Kidney epithelial cell (primary cell): ENCODE results near the gene TCTN1. TPM values are rescaled to one million over a fixed set of nuclear protein-coding genes. Genes with fewer than 3 reads are reported as not detected.
A peak's percentile ranks its signal among the peaks of the same experiment; 100 is the strongest.

Source experiments
- DNase-seq: peaks from one replicate; pipeline ENCODE4 v3.0.0-alpha.2; 2010; ENCODE audit warnings: low read depth
- H3K27me3 ChIP-seq: 2 replicates; pipeline ENCODE4 v1.6.0; 2011; ENCODE audit warnings: low read length; ENCODE audit not compliant: control insufficient read depth, insufficient read depth
- H3K36me3 ChIP-seq: 2 replicates; pipeline ENCODE4 v1.5.1; 2011; ENCODE audit warnings: low read length; ENCODE audit not compliant: control insufficient read depth, insufficient read depth
- H3K4me3 ChIP-seq: 2 replicates; pipeline ENCODE4 v1.5.1; 2011; ENCODE audit warnings: low read depth, mild to moderate bottlenecking, control low read depth, low read length
- total RNA-seq: library from RNA; depleted of rRNA; stranded (reverse); fragments of >200 nt; gene quantifications from 2 replicates; pipeline ENCODE4 v1.2.3, GENCODE V29; 2015
- TF ChIP-seq, protein P1 (sequence below): IDR thresholded peaks from 2 replicates; pipeline ENCODE4 v1.5.1; 2011; ENCODE audit warnings: mild to moderate bottlenecking, moderate library complexity, low read length, control low read depth, inconsistent platforms; ENCODE audit not compliant: insufficient read depth, poor library complexity, severe bottlenecking

The TCTN1 gene
- total RNA-seq, 1 donor from 2014 or later: 16.5 TPM

DNA sequence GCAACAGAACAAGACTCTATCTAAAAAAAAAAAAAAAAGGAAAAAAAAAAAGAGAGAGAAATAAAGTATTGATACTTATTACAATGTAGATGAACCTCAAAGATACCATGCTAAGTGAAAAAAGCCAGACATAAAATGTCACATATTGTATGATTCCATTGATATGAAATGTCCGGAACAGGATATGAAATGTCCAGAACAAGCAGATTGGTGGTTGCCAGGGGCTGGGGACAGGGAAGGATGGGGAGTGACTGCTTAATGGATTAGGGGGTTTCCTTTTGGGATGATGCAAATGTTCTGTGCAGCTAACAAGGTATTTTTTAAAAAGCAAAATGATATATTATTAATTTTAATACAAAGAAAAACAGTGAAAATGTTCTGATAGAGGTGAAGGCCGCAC lies 70.0 kb downstream of the TCTN1 start:
- no peaks in the 10 kb centered on the region for H3K36me3 ChIP-seq
- no peak for DNase-seq
- H3K4me3 ChIP-seq: no peak overlapping the region
- TF ChIP-seq, protein P1, sequence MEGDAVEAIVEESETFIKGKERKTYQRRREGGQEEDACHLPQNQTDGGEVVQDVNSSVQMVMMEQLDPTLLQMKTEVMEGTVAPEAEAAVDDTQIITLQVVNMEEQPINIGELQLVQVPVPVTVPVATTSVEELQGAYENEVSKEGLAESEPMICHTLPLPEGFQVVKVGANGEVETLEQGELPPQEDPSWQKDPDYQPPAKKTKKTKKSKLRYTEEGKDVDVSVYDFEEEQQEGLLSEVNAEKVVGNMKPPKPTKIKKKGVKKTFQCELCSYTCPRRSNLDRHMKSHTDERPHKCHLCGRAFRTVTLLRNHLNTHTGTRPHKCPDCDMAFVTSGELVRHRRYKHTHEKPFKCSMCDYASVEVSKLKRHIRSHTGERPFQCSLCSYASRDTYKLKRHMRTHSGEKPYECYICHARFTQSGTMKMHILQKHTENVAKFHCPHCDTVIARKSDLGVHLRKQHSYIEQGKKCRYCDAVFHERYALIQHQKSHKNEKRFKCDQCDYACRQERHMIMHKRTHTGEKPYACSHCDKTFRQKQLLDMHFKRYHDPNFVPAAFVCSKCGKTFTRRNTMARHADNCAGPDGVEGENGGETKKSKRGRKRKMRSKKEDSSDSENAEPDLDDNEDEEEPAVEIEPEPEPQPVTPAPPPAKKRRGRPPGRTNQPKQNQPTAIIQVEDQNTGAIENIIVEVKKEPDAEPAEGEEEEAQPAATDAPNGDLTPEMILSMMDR: no peak
- peaks cover 19% of the 10 kb centered on the region for H3K27me3 ChIP-seq

DNA sequence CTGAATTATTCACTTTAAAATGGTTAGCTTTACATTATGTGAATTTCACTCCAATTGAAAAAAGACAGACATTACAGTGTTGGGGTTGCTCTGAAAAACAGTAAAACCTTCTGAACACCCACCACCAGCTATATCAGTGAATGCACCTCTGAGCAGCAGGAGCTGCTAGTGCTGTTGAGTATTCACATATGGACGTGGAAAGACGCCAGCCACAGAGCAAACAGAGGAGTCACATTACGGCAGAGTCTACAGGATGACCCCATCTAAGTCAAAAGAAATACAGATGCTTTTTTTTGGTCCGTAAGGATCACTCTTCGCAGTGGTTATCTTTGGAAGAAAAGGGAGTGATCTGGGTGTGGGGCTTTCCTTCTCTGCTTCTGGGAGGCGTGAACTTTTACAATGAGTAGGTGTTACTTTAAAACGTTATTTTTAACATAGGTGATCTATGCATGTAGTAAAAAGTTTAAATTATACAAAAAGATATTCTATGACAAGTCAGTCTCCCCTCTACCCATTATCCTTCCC lies 70.4 kb downstream of the TCTN1 start:
- H3K36me3 ChIP-seq: no peaks in the 10 kb centered on the region
- TF ChIP-seq, protein P1: no peak
- DNase-seq: no peak
- peaks cover 19% of the 10 kb centered on the region for H3K27me3 ChIP-seq
- H3K4me3 ChIP-seq: no peak overlapping the region

- Histone ChIP-seq H3K36me3 (no peaks in the 10 kb centered on the region), H3K27me3 (peaks cover 19% of the 10 kb centered on the region), H3K4me3 (no peak overlapping the region)
- no peak for DNase-seq
- TF ChIP-seq, protein P1: no peak
Measured at GRCh38 chr12:110686294-110686903, 72.5 kb downstream of the TCTN1 start.

DNA sequence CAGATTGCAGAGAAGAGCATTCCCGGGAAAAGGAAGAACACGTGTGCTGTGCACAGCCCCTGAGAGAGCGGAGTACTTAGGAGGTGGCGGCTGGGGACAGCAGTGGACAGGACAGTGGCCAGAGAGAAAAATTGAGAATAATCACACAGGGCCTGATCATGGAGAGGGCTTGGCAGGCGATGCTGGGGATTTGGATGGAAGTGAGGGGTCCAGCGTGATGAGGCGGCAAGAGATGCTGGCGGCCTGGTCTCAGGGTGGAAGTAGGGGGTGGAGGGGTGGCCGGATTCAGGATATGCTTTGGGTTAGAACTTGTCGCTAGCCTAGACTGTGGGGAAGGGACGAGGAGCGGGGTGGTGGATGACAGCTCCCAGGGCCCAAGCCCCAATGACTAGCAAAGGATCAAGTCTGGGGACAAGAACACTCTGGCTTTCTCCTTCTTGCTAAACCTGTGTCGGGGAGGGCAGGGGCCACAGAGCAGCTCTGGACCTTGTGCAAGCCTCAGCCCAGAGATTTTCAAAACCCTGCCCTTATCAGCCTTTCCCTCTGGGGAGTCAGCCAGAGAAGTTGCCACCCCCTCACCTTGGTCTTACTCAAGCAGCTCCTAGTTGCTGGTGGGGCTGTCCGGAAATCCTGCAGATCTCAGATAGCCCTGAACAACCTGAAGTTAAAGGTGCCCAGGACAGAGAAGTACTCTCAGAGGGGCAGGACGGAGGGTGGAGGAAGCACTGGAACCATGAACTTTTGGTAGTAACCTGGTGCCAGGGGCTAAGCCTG lies 73.7 kb downstream of the TCTN1 start:
- H3K27me3 ChIP-seq: peaks cover 19% of the 10 kb centered on the region
- no peak for DNase-seq
- no peak overlapping the region for H3K4me3 ChIP-seq
- TF ChIP-seq, protein P1: no peak
- no peaks in the 10 kb centered on the region for H3K36me3 ChIP-seq

GRCh38 chr12:110688446-110689280 lies 74.7 kb downstream of the TCTN1 start, which contains the start of gene HVCN1:
Gene HVCN1, minus strand, starts transcription at chr12:110689115. Its CDS starts 5,870 bp downstream, at chr12:110683245.
- no peak for DNase-seq

More at GRCh38 chr12:110688446-110689280, 74.7 kb downstream of the TCTN1 start, which contains the start of gene HVCN1:
- peak within 1 kb of the TSS; percentile 50 for H3K4me3 ChIP-seq
- no peaks in the 10 kb centered on the region for H3K36me3 ChIP-seq
- TF ChIP-seq, protein P1: no peak
- H3K27me3 ChIP-seq: peaks cover 19% of the 10 kb centered on the region
